Activated CD4-positive, alpha-beta T cell treated with anti-CD3 and anti-CD28 coated beads for 36 hours (primary cell): ENCODE measurements around the gene CCDC196. TPM values are rescaled to one million over a fixed set of nuclear protein-coding genes. Genes with fewer than 3 reads are reported as not detected.

ENCODE experiments used
- ATAC-seq: fragments of 200-7000 bp; cut with Tn5 transposase; one replicate; pipeline ENCODE4 v1.10.0; 2021; ENCODE audit warnings: mild to moderate bottlenecking, moderate library complexity
- CTCF ChIA-PET: fragments of 350-600 bp; sonication (Branson Sonifier 250); formaldehyde crosslinking; loops from one replicate; lab custom pipeline; 2021; ENCODE audit warnings: antibody characterized with exemption; lab: Charles Lee
- POLR2A ChIA-PET: fragments of 350-600 bp; sonication (Branson Sonifier 250); formaldehyde crosslinking; loops from one replicate; lab custom pipeline; 2021; ENCODE audit warnings: antibody characterized with exemption, inconsistent platforms; lab: Charles Lee
- DNase-seq: peaks from one replicate; pipeline ENCODE4 v3.0.0-alpha.2; 2020
- H3K27ac Mint-ChIP-seq: one replicate; pipeline ENCODE4 v1.8.0; 2021; ENCODE audit warnings: mixed read lengths
- H3K27me3 Mint-ChIP-seq: one replicate; pipeline ENCODE4 v1.8.0; 2021; ENCODE audit warnings: mixed read lengths
- H3K36me3 Mint-ChIP-seq: one replicate; pipeline ENCODE4 v1.8.0; 2021; ENCODE audit warnings: low read depth, mixed read lengths
- H3K4me1 Mint-ChIP-seq: one replicate; pipeline ENCODE4 v1.8.0; 2021; ENCODE audit warnings: mixed read lengths
- H3K4me3 Mint-ChIP-seq: one replicate; pipeline ENCODE4 v1.8.0; 2021; ENCODE audit warnings: mild to moderate bottlenecking, moderate library complexity, mixed read lengths
- H3K9me3 Mint-ChIP-seq: one replicate; pipeline ENCODE4 v1.8.0; 2021; ENCODE audit warnings: low read depth, mixed read lengths
- intact Hi-C, 2 experiments: fragments of 100-400 bp; cut with DNase I in 1 of 2; cut with micrococcal nuclease in 1 of 2; formaldehyde crosslinking; loops; one replicate each; pipeline versions ENCODE4 v1.14.2 to v1.15.1; 2022 to 2024; cut with DNase I, micrococcal nuclease
- total RNA-seq, 2 experiments: library from RNA; stranded (reverse); gene quantifications; one replicate each; pipeline ENCODE4 v1.2.3, GENCODE V29; 2021

CCDC196 gene
- total RNA-seq, 2 experiments from 2014 or later, result not detected

GRCh38 chr14:66473223-66473622, 12.9 kb upstream of the CCDC196 start:
- H3K36me3 Mint-ChIP-seq, result peaks cover 1% of the 10 kb centered on the region
- no peaks in the 10 kb centered on the region for H3K27me3 Mint-ChIP-seq
- intact Hi-C loops, result no loop called here
- H3K9me3 Mint-ChIP-seq, result peaks cover 8% of the 10 kb centered on the region
- no peak for ATAC-seq
- H3K4me1 Mint-ChIP-seq, result no peaks in the 10 kb centered on the region
- ChIA-PET CTCF (no interaction called here), POLR2A (no interaction called here)
- no peak overlapping the region for H3K4me3 Mint-ChIP-seq
- no peak for DNase-seq
- no peak overlapping the region for H3K27ac Mint-ChIP-seq

GRCh38 chr14:66476964-66477363, 9.2 kb upstream of the CCDC196 start:
- ATAC-seq, result no peak
- intact Hi-C loops, result no loop called here
- ChIA-PET CTCF (interaction anchor here (0.8 to 1.4 kb wide), 3 partner anchors 13 to 118 kb away, joined by 3 to 5 read pairs (median 3); no protein-coding TSS in a partner anchor), POLR2A (no interaction called here)
- no peaks in the 10 kb centered on the region for H3K27me3 Mint-ChIP-seq
- no peaks in the 10 kb centered on the region for H3K9me3 Mint-ChIP-seq
- DNase-seq, result no peak
- H3K27ac Mint-ChIP-seq, result no peak overlapping the region
- H3K4me3 Mint-ChIP-seq, result no peak overlapping the region
- no peaks in the 10 kb centered on the region for H3K4me1 Mint-ChIP-seq
- no peaks in the 10 kb centered on the region for H3K36me3 Mint-ChIP-seq

DNA sequence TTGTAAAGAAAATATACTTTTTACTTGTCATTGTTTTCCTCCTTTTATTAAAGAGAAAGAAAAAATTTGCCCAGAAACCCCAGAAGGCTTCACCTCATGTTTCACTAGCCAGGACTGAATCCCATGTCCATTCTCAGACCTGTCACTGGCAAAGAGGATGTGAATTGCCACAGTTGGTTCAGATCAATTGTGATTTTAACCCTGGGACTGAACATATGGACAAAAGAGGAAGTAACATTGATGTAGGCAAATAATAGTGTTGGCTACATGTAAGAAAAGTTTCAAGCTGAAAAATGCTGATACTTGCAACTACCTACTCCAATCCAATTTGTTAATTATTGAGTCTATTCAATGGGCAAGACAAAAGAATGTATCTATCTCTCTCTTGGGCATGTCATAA, 8.6 kb upstream of the CCDC196 start:
- intact Hi-C loops, result no loop called here
- H3K27ac Mint-ChIP-seq, result no peak overlapping the region
- CTCF ChIA-PET, result interaction anchor here (0.8 kb wide), 1 partner anchor 118 kb away, joined by 3 read pairs; no protein-coding TSS in a partner anchor

GRCh38 chr14:66482873-66483272, 3.3 kb upstream of the CCDC196 start:
- intact Hi-C loops, result no loop called here
- Mint-ChIP-seq H3K4me3 (no peak overlapping the region), H3K27me3 (no peaks in the 10 kb centered on the region), H3K9me3 (no peaks in the 10 kb centered on the region), H3K4me1 (no peaks in the 10 kb centered on the region), H3K27ac (no peak overlapping the region), H3K36me3 (no peaks in the 10 kb centered on the region)
- DNase-seq, result no peak
- CTCF ChIA-PET, result interaction anchor here (1.6 kb wide), 1 partner anchor 24 kb away, joined by 4 read pairs; the partner anchor contains the start of gene GPHN
- POLR2A ChIA-PET, result no interaction called here
- ATAC-seq, result no peak

More for the DNA sequence above, 8.6 kb upstream of the CCDC196 start:
- Mint-ChIP-seq H3K27me3 (no peaks in the 10 kb centered on the region), H3K36me3 (no peaks in the 10 kb centered on the region), H3K9me3 (no peaks in the 10 kb centered on the region), H3K4me1 (no peaks in the 10 kb centered on the region), H3K4me3 (no peak overlapping the region)
- ATAC-seq (no peak), DNase-seq (no peak)
- POLR2A ChIA-PET, result no interaction called here

GRCh38 chr14:66483322-66483721, 2.8 kb upstream of the CCDC196 start:
- no peaks in the 10 kb centered on the region for H3K4me1 Mint-ChIP-seq
- no peak overlapping the region for H3K4me3 Mint-ChIP-seq
- H3K36me3 Mint-ChIP-seq, result no peaks in the 10 kb centered on the region
- intact Hi-C loops, result no loop called here
- DNase-seq, result no peak
- ChIA-PET CTCF (no interaction called here), POLR2A (no interaction called here)
- no peaks in the 10 kb centered on the region for H3K27me3 Mint-ChIP-seq
- no peak overlapping the region for H3K27ac Mint-ChIP-seq
- no peaks in the 10 kb centered on the region for H3K9me3 Mint-ChIP-seq
- ATAC-seq, result no peak

DNA sequence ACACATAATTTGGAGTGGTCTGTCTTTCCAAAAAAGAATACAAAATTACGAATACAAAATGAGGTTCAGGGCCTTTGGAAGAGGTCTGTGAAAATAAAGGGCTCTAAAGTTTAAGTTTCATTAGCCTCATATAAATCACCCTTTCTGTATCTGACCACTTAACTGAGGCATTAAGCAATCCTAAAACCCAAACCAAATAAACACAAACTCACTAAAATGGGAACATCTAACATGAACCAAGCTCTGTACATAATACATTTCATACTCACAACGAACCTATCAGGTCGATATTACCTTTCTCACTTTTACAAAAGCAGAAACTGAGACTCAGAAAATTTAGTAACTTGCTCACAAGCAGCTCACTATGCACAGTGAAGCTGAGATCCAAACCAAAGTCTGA, 1.1 kb upstream of the CCDC196 start:
- intact Hi-C loops, result no loop called here
- ChIA-PET POLR2A (no interaction called here), CTCF (no interaction called here)
- H3K27me3 Mint-ChIP-seq, result no peaks in the 10 kb centered on the region
- no peaks in the 10 kb centered on the region for H3K4me1 Mint-ChIP-seq
- no peaks in the 10 kb centered on the region for H3K36me3 Mint-ChIP-seq
- no peak for DNase-seq
- no peak overlapping the region for H3K27ac Mint-ChIP-seq
- ATAC-seq, result no peak
- H3K9me3 Mint-ChIP-seq, result no peaks in the 10 kb centered on the region
- H3K4me3 Mint-ChIP-seq, result no peak overlapping the region

DNA sequence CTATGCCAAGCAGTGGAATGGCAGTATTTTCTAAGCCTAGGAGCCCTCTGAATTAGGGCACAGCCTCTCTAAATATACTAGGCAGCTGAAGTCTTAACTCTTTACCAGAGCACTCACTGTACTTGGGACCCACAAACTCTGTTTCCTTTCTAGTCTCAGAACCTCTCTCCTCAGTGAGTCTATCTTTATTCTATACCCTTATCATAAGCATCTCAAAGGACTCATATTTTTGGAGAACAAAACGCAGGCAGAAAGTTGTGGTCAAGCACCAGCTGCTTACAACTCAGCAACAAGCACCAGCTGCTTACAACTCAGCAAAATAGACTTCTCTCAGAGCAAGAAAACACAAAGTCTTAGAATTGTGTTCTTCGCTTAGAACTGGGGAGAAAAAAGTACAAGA, 993 bp downstream of the CCDC196 start:
- Mint-ChIP-seq H3K4me3 (no peak overlapping the region), H3K27ac (no peak overlapping the region), H3K4me1 (no peaks in the 10 kb centered on the region), H3K9me3 (no peaks in the 10 kb centered on the region), H3K27me3 (no peaks in the 10 kb centered on the region), H3K36me3 (no peaks in the 10 kb centered on the region)
- ChIA-PET CTCF (no interaction called here), POLR2A (no interaction called here)
- intact Hi-C loops, result no loop called here
- DNase-seq, result no peak
- ATAC-seq, result no peak

- Mint-ChIP-seq H3K4me3 (no peak overlapping the region), H3K36me3 (no peaks in the 10 kb centered on the region), H3K9me3 (no peaks in the 10 kb centered on the region), H3K4me1 (peaks cover under 1% of the 10 kb centered on the region), H3K27me3 (no peaks in the 10 kb centered on the region), H3K27ac (no peak overlapping the region)
- CTCF ChIA-PET, result interaction anchor here (0.7 to 1.3 kb wide), 2 partner anchors 131 to 148 kb away, joined by 3 to 4 read pairs; no protein-coding TSS in a partner anchor
- intact Hi-C loops, result no loop called here
- ATAC-seq (no peak), DNase-seq (no peak)
- POLR2A ChIA-PET, result no interaction called here
These were observed 4.3 kb downstream of the CCDC196 start for GRCh38 chr14:66490143-66491111.

- ChIA-PET POLR2A (no interaction called here), CTCF (no interaction called here)
- intact Hi-C loops, result no loop called here
- H3K36me3 Mint-ChIP-seq, result no peaks in the 10 kb centered on the region
- H3K27ac Mint-ChIP-seq, result no peak overlapping the region
- H3K9me3 Mint-ChIP-seq, result no peaks in the 10 kb centered on the region
- no peak for DNase-seq
- ATAC-seq, result no peak
- no peaks in the 10 kb centered on the region for H3K27me3 Mint-ChIP-seq
- no peak overlapping the region for H3K4me3 Mint-ChIP-seq
- H3K4me1 Mint-ChIP-seq, result peaks cover 19% of the 10 kb centered on the region
These were observed 7.6 kb downstream of the CCDC196 start for GRCh38 chr14:66493750-66494149.

GRCh38 chr14:66495218-66496098, 9.3 kb downstream of the CCDC196 start:
- DNase-seq (peak; percentile 52), ATAC-seq (peak; percentile 83)
- H3K4me3 Mint-ChIP-seq, result no peak overlapping the region
- ChIA-PET CTCF (interaction anchor here (0.8 to 1.3 kb wide), 4 partner anchors 11 to 672 kb away, joined by 3 to 4 read pairs (median 4); no protein-coding TSS in a partner anchor), POLR2A (no interaction called here)
- H3K27me3 Mint-ChIP-seq, result no peaks in the 10 kb centered on the region
- H3K36me3 Mint-ChIP-seq, result no peaks in the 10 kb centered on the region
- no peak overlapping the region for H3K27ac Mint-ChIP-seq
- intact Hi-C loops, result loop anchor here (1.0 to 5.0 kb wide), 9 partner anchors 137 to 863 kb away; partner anchors contain the start of gene ATP6V1D (in 1 of the 2)
- no peaks in the 10 kb centered on the region for H3K9me3 Mint-ChIP-seq
- peaks cover 19% of the 10 kb centered on the region for H3K4me1 Mint-ChIP-seq

DNA sequence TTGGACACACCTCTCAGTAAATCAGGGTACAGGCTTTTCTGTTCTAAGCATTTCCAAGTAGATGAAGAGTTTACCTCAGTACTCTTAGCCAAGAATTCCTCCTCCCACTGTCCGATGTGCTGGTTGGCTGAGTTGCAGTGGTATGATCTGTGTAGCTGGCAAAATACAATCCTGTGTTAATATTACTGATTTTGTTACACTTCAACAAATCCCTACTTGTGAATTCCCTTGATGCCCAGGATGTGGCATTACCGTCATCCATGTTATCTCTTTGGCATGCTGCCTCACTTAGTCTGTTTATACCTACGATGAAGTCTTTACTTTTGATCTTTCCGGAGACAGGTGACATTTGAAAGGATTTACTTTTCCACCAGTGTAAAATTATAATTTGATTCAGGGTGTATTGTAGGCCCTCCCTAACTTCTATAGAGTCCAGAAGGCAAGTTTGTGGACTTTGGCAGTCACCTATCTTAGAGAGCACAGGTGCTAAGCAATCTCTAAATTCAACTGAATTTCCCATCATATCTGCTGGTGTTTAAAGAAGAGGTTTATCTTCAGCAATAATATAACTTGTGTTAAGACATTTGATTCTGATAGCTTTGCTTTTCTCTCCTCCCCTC, 10.1 kb downstream of the CCDC196 start:
- ChIA-PET CTCF (interaction anchor here (0.8 to 1.5 kb wide), 5 partner anchors 10 to 136 kb away, joined by 3 to 4 read pairs (median 3); partner anchors contain the start of gene GPHN), POLR2A (no interaction called here)
- H3K4me1 Mint-ChIP-seq, result peaks cover 19% of the 10 kb centered on the region
- intact Hi-C loops, result loop anchor here (2.0 to 5.0 kb wide), 6 partner anchors 137 to 863 kb away; partner anchors contain the start of gene ATP6V1D (in 1 of the 2)
- no peak overlapping the region for H3K4me3 Mint-ChIP-seq
- no peak overlapping the region for H3K27ac Mint-ChIP-seq
- DNase-seq (no peak), ATAC-seq (peak; percentile 30)
- H3K9me3 Mint-ChIP-seq, result no peaks in the 10 kb centered on the region
- no peaks in the 10 kb centered on the region for H3K27me3 Mint-ChIP-seq
- H3K36me3 Mint-ChIP-seq, result no peaks in the 10 kb centered on the region
